ENCODE data around the gene UCKL1.

GRCh38 chr20:63963784-63964301, 7.6 kb upstream of the UCKL1 start:
- TF ChIP-seq CTCF (IDR thresholded peaks at IDR 0.05): no peak
- TF ChIP-seq POLR2A (IDR thresholded peaks at IDR 0.05): no peak
